Measurements from ENCODE around the gene VTI1A. TPM values are rescaled to one million over a fixed set of nuclear protein-coding genes. Genes with fewer than 3 reads are reported as not detected.

The VTI1A gene
- total RNA-seq, 6 experiments from 2014 or later: 11.2 to 26.2 (median 12.3) TPM

GRCh38 chr10:112650588-112651030, 203.6 kb downstream of the VTI1A start:
- DNase-seq (no peak), ATAC-seq (no peak)
- Histone ChIP-seq H3K27me3 (no peaks in the 10 kb centered on the region), H3K27ac (no peak overlapping the region), H3K36me3 (no peaks in the 10 kb centered on the region), H3K4me1 (no peaks in the 10 kb centered on the region), H3K9me3 (no peaks in the 10 kb centered on the region), H3K4me3 (no peak overlapping the region)
- intact Hi-C loops (cut with DNase I): no loop called here
- 92% methylated on average over 7 of the region's 7 CpGs for WGBS (ENCODE audit: insufficient coverage, low coverage, low lambda C conversion rate, missing lambda C conversion rate)
- TF ChIP-seq CTCF (IDR thresholded peaks at IDR 0.05): no peak
- no peak for TF ChIP-seq POLR2A (IDR thresholded peaks at IDR 0.05)

- ATAC-seq: peak in 2 of 4 donors; percentile 20 to 30
- no peak for DNase-seq
- H3K4me1 ChIP-seq: no peaks in the 10 kb centered on the region
- H3K27ac ChIP-seq: no peak overlapping the region
- H3K36me3 ChIP-seq: no peaks in the 10 kb centered on the region
- no peak for TF ChIP-seq CTCF (IDR thresholded peaks at IDR 0.05)
- TF ChIP-seq POLR2A (IDR thresholded peaks at IDR 0.05): no peak
- intact Hi-C loops (cut with DNase I): no loop called here
- H3K4me3 ChIP-seq: no peak overlapping the region
- no peaks in the 10 kb centered on the region for H3K9me3 ChIP-seq
- H3K27me3 ChIP-seq: no peaks in the 10 kb centered on the region
- 82% methylated on average over 6 of the region's 6 CpGs for WGBS (ENCODE audit: insufficient coverage, low coverage, low lambda C conversion rate, missing lambda C conversion rate)
Observed at GRCh38 chr10:112653215-112653614, 206.2 kb downstream of the VTI1A start.

- no peak for DNase-seq
- Histone ChIP-seq H3K36me3 (no peaks in the 10 kb centered on the region), H3K27me3 (no peaks in the 10 kb centered on the region), H3K27ac (no peak overlapping the region), H3K4me3 (no peak overlapping the region), H3K4me1 (no peaks in the 10 kb centered on the region), H3K9me3 (no peaks in the 10 kb centered on the region)
- intact Hi-C loops (cut with DNase I): no loop called here
- ATAC-seq: no peak
- 98% methylated on average over 3 of the region's 3 CpGs for WGBS (ENCODE audit: insufficient coverage, low coverage, low lambda C conversion rate, missing lambda C conversion rate)
- no peak for TF ChIP-seq CTCF (IDR thresholded peaks at IDR 0.05)
- TF ChIP-seq POLR2A (IDR thresholded peaks at IDR 0.05): no peak
Observed at GRCh38 chr10:112653851-112654250, 206.8 kb downstream of the VTI1A start.

- DNase-seq (no peak), ATAC-seq (no peak)
- intact Hi-C loops (cut with DNase I): no loop called here
Observed at GRCh38 chr10:112654794-112655193, 207.8 kb downstream of the VTI1A start.

More at GRCh38 chr10:112654794-112655193, 207.8 kb downstream of the VTI1A start:
- Histone ChIP-seq H3K27me3 (no peaks in the 10 kb centered on the region), H3K4me1 (no peaks in the 10 kb centered on the region), H3K9me3 (no peaks in the 10 kb centered on the region), H3K27ac (no peak overlapping the region), H3K36me3 (no peaks in the 10 kb centered on the region), H3K4me3 (no peak overlapping the region)
- 100% methylated on average over 3 of the region's 3 CpGs for WGBS (ENCODE audit: insufficient coverage, low coverage, low lambda C conversion rate, missing lambda C conversion rate)
- TF ChIP-seq CTCF (IDR thresholded peaks at IDR 0.05) (no peak), POLR2A (IDR thresholded peaks at IDR 0.05) (no peak)
